Midbrain (tissue), 1 donor: Measurements from ENCODE around the gene STARD3.

ENCODE experiments used
- DNase-seq: peaks from one replicate; lab custom pipeline; 2025; lab: John Stamatoyannopoulos, UW

STARD3 gene

DNA sequence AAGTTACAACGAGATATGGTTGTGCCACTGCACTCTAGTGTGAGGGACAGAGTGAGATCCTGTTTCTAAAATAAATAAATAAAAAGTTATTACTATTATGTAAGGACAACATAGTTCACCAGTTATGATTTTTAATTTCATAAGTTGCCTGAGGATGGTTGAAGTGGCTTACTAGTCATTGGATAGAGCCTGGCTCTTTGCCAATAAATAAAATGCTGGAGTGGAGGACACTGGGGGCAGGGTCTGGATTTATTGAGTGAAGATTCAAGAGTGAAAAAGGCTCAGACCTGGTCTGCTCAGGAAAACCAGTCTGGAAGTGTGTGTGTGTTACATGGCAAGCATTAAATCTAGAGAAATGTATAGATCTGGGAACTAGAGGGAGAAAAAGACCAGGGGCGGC, 2.1 kb downstream of the STARD3 start:
- no peak for DNase-seq

DNA sequence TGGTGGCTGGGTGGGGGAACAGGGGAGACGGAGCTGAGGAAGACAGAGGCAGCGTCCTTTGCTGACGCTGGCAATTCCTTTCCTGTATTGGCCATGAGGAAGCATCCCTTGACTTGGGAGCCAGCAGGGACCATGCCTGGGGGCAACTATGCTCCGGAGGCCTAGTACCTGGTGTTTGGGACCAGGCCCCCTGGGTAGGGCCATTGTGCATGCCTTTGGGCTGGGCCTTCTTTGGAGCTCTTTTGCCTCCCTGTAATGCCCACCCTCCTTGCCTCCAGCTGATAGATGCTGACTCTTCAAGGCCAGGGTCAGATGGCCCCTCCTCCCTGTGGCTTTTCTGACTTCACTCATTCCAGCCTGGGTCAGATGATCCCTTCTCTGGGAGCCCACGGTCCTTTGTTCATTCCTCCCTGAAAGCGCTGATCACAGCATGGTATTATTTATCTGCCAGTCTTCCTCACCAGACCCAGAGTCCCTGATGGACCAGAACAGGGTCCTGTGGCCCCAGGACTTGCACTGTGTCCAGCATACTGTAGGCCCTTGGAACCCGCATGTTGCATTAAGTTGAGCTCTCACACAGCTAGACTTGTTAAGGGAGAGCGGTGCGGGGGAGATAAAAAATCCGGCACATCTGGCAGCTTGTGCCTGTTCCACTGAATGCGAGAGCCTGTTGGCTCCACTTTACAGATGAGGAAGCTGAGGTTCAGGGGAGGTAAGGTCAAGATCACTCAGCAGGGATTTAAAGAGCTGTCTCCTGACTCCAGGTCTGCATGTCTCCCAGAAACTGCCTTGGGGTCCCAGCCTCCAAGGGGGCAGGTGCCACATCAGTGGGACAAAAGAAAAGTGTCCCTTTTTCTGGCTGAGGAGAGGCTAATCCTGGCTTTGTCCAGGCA, 2.9 kb downstream of the STARD3 start:
- no peak for DNase-seq

DNA sequence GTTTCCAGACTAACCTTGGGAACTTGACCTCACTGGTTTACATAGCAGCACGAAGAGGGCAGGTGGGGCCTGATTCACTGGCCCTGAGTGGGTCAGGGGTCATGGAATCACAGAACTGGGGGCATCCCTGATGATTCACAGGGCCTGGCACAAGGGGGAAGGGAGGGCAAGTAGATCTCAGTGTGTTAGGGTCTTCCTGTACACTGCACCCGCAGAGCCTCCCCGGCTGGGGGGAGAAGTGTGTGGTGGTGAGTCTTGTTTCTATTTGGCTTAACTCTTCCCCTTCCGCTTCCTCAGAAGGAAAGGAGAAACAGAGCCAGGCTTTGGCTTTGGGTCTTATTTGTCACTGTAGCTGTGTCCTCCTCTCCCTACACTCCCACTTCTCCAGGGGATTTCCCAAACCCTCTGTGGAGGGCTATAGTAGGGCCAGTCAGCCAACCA, 3.7 kb downstream of the STARD3 start:
- DNase-seq = no peak

DNA sequence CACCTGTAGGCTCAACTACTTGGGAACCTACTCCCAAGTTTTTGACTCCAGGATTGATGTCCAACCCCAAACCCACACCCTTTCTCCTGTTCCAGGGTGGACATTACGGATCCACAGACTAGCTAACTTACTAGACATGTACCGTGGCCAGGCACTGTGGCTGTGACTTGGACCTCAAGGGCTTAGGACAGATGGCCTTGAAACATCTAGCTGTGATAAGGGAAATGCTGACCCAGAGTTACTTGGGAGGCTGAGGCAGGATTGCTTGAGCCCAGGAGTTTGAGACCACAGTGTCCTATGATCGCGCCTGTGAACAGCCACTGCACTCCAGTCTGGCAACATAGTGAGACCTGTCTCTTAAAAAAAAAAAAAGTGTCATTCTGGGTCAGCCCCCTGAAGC, 4.2 kb downstream of the STARD3 start:
- no peak for DNase-seq

DNA sequence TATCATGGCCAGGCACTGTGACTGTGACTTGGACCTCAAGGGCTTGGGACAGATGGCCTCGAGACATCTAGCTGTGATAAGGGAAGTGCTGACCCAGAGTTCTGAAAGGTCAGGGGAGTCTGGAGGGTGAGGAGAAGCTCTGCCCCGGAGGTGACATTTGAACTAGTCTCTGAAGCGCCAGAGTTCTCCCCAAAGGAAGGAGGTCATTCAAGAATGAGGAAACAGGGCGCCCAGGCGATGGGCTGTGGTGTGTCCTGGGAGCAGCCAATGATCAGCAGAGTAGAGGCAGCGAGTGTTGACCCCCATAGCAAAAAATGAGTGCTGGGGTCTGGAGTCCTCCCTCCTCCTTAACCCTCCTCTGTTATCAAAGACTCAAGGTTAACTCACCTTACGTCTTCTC, 4.9 kb downstream of the STARD3 start:
- DNase-seq = no peak

DNA sequence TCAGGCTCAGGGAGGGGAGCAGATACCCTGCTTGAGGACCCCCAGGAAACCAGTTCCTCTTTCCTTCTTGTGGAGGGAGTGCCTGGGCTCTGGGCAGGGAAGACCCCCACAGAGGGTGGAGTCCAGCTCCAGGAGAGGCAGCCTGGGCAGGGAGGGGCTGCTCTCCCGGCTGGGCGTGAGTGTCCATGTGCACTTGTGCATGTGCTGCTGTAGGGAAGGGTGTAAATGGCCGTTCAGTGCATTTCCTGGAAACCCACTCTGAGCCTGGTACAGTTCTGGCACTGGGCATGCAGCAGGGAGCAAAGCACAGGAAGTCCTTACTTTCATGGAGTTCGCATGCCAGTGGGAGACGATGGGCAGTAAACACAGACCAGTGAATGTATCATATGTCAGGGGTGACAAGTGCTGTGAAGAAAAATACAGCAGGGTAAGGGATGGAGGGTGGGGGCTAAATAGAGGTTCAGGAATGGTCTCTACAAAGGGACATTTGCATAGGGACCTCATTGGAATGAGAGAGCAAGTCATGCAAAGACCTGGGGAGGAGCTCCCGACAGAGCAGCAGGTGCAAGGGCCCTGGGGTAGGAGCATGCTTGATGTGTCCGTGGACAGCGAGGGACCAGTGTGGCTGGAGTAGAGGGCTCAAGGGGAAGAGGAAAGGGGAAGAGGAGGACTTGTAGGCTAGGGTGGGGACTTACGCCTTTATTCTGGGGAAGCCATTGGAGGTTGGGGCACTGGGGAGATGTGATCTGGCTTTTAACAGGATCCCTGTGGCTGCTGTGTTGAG, 5.5 kb downstream of the STARD3 start:
- no peak for DNase-seq

DNA sequence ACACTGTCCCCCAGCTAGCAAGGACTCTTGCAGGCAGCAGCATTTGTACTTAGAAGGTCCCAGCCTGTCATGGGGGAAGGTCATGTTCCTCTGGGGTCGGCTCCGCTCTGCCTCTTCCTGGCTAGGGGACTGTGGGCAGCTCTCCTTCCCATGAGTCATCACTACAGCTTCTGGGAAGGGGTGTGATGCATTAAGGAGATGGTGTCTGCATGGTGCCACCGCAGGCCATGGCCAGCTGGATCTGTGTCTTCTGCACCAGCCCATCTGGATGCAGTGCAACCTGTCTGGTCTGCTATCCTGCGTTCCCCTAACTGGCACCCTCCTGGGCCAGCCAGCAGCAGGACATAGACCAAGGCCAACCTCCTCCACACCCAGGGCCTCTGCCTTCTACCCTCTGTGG, 6.3 kb downstream of the STARD3 start:
- DNase-seq = no peak

DNA sequence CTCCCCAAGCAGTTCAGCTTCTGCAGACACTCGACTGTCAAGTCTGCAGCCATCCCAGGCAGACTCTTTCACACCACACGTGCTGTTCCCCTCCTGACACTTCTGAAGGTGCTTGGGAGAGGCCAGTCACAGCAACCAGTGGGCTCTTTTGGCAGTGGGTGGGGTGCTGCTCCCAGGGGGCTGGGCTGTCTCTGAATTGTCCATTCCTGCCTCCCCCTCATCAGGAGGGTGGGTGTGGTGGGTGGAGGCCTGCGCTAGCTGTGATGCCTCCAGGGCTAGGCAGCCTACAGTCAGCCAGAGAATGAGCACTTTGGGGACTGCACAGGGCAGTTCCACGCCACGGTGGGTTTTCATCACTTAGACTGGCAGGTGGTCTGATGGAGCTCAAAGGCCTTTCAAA, 10.3 kb downstream of the STARD3 start:
- DNase-seq = no peak

DNA sequence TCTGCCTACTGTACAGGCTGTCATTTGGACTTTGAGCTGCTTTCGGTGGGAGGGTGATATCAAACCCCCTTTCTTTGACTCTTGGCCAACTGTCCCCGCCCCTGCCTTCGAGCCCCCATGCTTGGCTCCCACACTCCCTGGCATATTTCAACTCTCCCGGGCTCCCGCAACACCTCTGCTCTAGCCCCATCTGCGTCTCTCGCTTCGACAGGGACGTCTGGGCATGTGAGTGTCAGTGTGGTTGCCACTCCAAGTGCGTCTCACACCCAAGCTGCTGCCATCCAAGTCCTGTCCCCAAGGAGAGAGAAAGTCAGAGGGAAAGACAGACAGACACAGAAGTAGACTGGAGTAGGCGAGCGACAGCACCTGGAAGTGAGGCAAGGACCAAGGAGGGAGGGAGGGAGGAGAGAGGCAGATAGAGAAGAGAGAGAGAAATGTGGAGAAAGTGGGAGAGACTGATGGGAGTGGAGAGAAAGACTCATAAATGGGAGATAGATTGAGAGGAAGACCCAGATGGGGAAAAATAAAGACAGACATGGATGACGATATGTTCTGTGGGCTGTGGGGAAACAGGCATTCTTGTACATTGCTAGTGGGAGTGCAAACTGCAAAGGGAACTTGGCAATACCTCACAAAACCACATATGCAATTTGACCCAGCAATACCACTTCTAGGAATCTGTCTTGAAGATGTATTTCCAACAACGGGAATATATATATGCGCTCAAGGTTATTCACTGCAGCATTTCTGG, 11.8 kb downstream of the STARD3 start:
- no peak for DNase-seq

DNA sequence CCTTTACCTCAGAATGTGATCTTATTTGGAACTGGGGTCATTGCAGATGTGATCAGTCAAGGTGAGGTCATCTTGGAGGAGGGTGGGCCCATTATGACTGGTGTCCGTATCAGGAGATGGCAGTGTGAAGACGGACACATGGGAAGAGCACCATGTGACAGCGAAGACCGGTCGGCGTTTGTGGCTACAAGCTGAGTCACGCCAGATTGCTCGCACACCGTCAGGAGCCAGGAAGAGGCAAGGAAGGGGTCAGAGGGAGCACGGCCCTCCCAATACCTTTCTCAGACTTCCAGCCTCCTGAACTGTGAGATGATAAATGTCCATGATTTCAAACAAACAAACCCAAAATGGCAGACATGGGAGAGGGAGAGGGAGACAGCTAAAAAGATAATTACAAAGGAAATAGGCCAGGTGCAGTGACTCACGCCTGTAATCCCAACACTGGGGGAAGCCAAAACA, 13.2 kb downstream of the STARD3 start:
- no peak for DNase-seq

DNA sequence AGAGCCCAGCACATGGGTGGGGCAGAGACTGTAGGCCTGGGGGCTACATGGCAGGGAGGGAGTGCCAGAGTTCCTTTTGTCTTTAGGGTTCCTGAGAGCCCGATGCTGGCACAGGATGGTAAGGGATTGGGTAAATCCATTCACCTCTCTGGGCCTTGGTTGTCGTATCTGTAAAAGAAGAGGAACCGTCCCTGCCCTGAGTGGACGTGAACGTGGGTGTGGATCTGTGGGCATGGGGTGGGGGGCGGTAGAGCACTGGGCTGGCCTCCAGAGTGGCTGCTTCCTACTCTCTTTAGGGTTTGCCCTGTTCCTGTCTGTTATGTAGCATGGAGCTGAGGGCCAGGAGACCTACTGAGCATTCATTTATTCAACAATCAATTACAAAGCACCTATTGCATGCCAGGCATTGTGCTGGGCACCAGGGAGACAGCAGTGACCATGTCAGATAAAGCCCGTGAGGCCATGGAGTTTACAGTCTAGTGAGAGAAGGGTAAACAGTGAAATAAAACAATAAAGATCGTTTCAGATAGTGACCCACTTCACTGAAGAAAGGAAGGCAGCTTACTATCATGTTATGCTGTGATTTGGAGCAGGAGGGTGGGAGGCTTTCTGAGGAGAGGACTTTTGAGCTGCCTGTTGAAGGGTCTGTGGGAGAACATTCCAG, 15.1 kb downstream of the STARD3 start:
- no peak for DNase-seq

DNA sequence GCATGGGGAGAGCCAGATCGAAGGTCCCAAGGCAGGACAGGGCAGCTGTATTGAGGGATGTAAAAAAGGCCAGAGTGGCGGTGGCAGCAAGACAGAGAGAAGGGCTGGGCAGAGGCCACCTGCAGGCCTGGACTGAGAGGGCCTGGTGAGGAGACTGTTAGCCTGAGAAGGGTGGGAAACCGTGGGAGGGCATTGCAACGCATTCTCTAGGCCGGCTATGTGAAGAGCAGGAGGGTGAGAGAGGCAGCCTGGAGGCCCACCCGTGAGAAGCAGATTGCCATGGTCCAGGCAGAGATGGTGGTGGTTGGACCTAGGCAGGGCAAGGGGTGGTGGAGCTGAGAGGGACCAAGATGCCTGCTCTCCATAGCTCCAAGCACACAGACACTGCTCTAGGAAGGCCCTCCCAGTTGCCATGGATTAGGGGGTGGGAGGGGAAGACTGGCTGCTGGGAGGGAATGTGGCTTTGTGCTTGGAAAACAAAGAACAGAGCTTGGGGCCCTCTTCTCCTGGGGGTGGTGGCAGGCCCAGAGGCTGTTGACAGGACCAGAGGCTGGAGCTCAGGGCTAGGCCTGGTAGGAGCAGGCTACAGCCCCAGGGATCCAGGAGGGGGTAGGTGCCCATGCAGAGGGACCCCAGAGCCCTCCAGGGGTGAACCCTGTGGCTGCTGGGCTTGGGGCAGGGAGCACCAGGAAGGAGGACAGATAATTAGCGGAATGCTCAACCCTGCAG, 15.8 kb downstream of the STARD3 start:
- DNase-seq = peak; percentile 80

DNA sequence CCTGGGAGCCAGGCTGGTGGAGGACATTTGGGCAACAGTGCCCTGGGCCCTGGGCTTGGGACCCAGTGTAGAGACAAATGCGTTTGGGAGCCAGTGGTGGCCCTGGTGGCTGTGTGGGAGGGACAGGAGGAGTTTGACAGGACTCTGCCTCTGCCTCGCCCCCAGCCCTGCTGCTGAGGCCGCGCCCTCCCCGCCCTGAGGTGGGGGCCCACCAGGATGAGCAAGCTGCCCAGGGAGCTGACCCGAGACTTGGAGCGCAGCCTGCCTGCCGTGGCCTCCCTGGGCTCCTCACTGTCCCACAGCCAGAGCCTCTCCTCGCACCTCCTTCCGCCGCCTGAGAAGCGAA, 16.3 kb downstream of the STARD3 start:
- DNase-seq = no peak

DNA sequence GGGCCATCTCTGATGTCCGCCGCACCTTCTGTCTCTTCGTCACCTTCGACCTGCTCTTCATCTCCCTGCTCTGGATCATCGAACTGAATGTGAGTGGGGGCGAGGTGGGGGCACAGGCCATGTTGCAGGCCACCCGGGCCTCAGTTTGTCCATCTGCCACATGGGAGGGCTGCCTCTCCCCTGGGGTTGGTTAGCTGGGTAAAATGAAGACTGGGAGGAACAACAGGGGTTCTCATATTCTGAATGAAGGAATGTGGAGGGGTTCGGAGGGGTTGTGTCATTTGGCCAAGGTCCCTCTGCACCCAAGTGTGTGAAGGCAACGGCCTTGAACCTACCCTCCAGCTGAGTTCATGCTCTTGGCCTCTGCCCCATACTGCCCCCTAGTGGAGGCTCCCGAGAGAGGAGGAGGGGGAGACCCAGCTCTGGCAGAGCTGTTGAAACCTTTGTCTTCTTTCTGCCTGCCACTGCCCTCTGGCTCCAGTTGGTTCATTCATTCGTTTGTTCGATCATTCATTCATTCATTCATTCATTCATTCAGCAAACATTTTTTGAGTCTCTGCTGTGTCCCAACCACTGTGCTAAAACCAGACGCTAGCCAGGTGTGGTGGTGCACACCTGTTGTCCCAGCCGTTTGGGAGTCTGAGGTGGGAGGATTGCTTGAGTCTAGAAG, 16.9 kb downstream of the STARD3 start:
- peak; percentile 71 for DNase-seq

DNA sequence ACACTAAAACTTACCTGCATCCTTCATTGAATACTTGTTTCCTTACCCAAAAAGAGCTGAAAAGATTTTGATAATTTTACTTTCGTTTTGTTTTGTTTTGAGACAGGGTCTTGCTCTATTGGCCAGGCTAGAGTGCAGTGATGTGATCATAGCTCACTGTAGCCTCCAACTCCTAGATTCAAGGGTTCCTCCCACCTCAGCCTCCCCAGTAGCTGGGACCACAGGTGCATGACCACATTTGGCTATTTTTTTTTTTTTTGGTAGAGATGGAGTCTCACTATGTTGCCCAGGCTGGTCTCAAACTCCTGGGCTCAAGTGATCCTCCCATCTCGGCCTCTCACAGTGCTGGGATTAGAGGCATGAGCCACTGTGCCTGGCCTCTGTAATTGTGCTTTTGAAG, 18.2 kb downstream of the STARD3 start:
- no peak for DNase-seq

DNA sequence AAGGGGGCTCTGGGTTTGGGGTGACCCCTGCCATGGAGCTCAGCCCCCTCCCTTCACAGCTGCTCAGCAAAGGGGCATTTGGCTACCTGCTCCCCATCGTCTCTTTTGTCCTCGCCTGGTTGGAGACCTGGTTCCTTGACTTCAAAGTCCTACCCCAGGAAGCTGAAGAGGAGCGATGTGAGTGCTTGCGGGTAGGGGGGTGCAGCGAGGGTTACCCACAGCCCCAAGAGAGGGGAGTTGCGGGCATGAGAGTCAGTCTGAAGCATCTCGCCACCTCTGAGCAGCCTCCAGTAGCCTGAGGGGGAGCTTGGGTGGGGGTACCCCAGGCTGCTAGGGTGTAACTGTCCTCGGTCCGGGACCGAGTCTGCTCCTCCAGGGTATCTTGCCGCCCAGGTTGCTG, 21.4 kb downstream of the STARD3 start:
- no peak for DNase-seq

DNA sequence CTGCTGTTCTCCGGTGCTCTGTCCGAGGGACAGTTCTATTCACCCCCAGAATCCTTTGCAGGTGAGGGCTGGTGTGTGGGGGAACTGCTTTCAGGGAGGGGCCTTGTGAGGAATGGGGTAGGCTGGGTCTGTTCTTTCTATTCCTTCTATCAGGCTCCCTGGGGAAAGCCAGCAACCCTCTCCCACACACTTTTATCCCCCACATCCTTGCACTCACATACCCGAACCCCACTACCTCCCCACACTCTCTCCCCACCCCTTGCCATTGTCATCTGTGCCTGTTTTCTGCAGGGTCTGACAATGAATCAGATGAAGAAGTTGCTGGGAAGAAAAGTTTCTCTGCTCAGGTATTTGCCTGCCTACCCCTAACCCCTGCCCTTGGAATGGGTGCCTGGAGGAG, 21.8 kb downstream of the STARD3 start:
- DNase-seq = no peak

DNA sequence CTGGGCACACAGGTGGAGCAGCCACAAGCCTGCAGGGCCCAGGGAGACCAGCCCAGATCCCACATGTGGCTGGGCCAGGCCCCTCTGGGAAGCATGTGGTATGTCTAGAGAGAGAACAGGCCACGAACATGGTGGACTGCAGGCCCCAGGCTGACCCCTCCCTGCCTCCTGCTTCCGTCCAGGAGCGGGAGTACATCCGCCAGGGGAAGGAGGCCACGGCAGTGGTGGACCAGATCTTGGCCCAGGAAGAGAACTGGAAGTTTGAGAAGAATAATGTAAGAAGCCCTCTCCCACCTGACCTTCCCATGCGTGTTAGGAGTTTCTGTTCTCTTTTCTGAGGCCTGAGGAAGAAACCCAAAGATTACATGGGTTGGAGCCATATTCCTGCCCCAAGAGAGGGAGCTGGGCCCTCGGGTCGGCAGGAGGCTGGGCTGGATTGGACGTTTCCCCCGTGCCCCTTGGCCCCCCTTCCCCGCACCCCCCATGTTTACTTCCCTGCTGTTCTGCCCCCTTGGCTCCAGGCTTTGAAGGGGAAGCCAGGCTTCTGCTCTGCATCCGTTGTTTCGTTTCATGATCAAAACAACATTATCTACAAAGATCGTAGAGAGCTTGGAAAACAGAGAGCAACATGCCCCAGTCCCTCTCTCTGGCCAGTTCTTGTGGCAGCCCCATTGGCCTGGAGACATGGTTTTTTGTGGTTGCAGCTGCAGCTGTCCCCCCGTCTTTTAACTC, 22.5 kb downstream of the STARD3 start:
- DNase-seq = peak; percentile 20

DNA sequence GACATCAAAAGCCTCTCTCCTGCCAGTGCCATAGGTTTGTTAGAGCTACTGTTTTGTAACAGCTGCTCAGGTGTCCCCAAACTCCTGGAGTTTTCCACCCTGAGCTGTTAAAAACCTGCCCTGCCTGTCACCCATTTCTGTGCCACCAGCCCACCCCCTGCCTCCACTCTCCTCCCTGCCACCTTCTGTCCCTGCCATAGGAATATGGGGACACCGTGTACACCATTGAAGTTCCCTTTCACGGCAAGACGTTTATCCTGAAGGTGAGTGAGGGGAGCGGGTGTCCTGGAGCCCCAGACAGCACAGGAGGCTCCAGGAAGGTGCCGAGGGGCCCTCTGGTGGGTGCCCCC, 23.0 kb downstream of the STARD3 start:
- no peak for DNase-seq
